Cardiac septum (tissue), 1 donor: Measurements from ENCODE around the gene IGFBP2. TPM values are rescaled to one million over a fixed set of nuclear protein-coding genes. Genes with fewer than 3 reads are reported as not detected.

Experiments used
- DNase-seq: peaks from one replicate; pipeline ENCODE4 v3.0.0-alpha.2; 2020; ENCODE audit warnings: low spot score
- intact Hi-C: fragments of 100-400 bp; cut with DNase I; formaldehyde crosslinking; loops from one replicate; pipeline ENCODE4 v1.14.0; 2022
- total RNA-seq: library from RNA; stranded (reverse); fragmentation: NEBNext Ultra II Directional; extraction: Animal tissue kit (Norgen Biotek cat#: 25700); gene quantifications from one replicate; pipeline ENCODE4 v1.2.1, GENCODE V29; 2021
- donor health status: DM: no; HTN: no; CAD: no.

IGFBP2 gene
- total RNA-seq, 1 donor from 2014 or later, result 785 TPM

DNA sequence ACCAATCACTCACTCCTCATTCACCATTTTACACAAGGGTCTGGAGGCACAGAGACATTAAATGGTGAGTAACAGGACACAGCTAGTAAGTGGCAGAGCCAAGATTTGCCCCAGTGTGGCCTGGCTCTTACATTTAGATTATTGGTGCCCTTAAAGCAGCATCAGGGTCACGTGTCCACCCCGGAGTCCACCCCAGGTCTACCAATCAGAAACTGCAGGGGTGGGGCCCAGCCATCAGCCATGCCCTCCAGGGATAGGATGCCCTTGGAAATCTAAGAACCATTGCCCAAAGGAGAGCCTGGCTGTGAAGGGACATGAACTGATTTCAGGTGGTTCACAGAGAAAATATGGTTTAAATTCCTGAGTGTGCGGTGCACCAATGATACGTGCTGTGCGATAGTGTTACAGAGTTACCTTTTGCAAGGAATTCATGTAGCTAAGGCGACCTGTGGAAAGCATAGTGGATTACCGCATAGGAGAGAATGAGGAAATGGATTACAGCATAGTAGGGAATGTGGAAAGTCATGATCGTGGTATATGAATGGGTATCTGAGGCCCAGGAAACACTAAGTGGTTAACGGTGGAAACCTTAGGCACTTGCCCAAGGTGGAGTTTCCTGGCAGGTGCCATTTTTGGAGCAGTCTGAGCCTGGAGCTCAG, 44.3 kb downstream of the IGFBP2 start:
- intact Hi-C loops, result no loop called here
- DNase-seq, result no peak

DNA sequence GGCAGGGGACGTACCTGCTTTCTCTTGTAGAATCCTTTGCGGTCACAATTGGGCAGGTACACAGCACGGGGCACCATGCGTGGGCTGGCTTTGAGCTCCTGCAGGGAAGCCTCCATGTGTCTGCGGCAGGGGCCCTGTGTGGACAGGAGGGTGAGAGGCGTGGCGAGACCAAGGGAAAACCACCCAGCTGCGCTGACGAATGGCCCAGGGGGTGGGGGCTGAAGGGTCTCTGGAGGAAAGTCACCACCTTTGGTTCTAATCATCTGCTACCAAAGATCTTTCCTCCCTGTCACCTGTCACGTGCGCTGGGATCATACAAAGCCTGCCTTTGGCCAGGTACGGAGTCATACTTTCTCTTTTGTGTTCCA, 44.9 kb downstream of the IGFBP2 start:
- intact Hi-C loops, result no loop called here
- no peak for DNase-seq

DNA sequence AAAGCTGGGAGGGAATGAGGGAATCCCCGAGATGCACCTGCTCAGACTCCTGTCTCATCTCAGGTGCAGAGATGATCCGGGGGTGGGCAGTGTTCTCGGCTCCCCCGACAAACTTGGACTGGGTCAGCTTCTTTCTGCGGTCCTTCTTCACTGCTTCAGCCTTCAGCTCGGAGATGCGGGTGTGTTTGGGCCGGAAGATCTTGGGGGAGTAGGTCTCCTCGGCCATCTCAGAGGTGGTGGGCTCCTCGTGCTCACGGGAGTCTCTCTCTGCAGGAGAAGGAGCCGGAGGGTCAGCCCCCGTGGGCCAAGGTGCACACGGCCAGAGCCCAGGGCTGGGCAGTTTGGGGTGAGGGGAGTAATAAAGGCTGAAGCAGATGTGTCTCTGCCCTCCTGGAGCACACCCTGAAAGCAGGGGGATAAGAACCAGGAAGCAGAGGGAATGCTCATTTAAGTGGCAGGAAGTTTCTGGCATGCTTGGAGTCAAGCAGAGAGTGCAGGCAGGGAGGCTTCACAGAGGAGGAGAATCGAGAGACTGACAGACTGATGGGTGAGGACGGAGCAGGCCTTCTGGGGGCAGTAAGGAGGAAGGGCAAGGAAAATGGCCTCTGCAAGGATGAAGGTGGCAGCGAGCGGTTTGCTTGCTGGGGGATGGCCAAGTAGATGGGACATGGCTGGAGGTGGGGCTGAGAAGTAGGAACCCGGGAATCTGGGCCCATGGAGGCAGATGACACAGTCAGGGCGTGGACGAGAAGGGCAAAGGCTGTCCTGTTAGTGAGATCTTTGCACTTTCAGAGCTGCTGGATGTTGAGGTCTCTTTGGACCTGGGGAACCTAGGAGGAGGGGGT, 45.8 kb downstream of the IGFBP2 start:
- no peak for DNase-seq
- intact Hi-C loops, result no loop called here

DNA sequence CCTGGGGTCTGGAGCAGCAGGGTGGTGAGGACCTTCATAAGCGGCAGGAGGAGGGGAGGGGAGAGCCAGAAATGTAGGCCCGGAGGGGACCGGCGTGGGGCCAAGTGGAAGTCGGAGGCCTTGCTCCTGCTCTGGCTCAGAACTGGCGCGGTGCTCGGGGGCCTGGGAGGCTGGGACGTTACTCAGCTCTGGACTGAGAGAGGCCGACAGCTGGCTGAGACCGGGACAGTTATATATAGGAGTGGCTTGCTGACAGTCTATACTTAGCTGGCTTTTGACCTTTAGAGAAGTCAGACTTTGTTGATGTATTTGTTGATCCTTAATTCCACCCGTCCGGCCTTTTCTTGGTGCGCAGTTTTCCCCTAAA, 46.4 kb downstream of the IGFBP2 start:
- peak; percentile 89 for DNase-seq
- intact Hi-C loops, result loop anchor here (5.0 to 10.0 kb wide), 2 partner anchors 488 to 705 kb away; no protein-coding TSS in a partner anchor

DNA sequence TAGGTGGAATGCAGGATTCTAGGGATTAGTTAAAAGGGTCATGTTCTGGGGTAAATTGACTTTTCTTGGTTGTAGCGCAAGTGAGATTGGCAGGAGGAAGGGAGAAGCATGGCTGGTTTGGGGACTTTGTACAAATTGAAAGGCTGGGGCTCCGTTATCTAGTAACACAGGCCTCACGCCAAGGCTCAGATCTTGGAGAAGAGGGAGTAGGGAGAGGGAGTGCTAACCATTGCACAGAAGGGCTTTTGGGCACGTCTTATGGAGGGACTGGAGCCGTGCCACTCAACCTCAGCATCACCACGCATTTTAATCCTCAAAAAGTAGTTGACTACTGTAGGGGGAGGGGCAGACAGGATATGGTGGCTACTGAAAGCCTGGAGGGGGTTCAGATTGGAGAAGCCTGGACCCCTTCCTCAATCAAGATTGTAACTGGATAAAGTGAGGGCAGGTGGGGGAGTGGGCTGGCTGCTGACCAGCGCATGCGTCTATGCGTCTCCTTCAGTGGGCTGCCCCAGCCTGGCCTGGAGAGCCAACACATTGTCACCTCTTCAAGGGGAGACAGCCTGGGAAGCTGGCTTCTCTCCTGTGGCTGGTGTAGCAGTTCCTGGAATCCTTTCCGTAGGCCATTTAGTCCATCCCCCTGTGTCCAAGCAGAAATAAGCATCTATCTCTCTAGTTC, 47.9 kb downstream of the IGFBP2 start:
- intact Hi-C loops, result loop anchor here (5.0 to 10.0 kb wide), 2 partner anchors 486 to 704 kb away; no protein-coding TSS in a partner anchor
- DNase-seq, result no peak

DNA sequence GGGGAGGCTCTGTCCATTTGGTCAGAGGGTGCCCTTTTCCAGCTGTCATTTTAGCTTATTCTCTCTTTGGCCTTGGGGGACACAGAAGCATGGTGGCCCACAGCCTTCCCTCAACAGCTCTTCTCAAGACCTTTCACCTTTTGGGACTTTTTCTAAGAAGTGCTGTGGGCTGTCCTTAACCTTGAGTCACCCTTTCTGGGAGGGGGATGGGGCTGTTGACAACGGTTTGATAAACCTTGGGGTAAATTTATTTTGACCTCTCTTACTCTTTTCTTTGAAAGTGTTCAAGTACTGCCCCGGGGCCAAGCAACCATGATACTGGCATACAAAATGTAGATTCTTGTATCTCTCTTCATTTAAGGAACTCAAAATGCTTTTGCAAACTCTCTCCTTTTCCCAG, 48.5 kb downstream of the IGFBP2 start:
- intact Hi-C loops, result loop anchor here (5.0 to 10.0 kb wide), 2 partner anchors 486 to 703 kb away; no protein-coding TSS in a partner anchor
- DNase-seq, result no peak

DNA sequence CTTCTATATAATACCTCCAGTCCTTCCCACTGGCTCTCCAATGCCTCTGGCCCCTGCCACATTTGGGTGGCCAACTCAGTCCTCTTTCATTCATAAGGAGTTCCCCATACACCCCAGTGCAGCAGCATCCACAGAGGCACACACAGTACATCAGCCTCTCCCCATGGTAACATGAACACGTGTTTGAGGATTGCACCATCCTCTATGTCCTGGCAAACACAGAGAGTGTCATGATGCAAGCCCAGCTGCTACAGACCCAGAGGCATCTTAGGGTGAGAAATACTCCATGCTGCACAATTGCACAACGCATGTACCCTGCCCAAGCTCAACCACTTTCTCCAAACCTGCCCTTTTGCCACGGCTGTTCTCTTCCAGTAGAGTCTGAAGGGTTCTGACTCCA, 50.6 kb downstream of the IGFBP2 start:
- intact Hi-C loops, result loop anchor here (1.0 to 10.0 kb wide), 3 partner anchors 483 to 826 kb away; no protein-coding TSS in a partner anchor
- no peak for DNase-seq

DNA sequence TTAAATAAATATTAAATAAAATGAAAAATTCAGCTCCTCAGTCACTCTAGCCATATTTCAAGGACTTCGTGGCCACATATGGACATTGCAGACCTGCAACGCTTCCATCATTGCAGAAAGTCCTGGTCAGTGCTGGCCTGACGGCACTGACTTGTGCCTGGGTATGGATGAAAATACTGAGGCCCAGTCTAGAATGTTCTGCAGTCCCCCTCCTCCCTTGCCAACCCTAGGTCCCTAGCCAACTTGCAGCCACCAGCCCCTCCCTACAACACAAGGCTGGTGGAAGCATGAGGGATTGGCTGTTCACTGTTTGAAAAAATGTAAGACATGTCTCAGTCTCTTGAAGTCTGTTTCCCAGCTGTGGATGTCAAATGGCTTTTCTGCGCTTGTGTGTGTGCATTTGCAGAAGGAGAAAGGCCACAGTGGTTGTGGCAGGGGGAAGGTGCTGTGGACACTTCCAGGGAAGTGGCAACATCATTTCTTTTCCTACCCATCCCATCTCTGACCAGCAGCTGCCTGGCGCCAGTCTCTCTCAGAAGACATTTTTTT, 52.2 kb downstream of the IGFBP2 start:
- intact Hi-C loops, result loop anchor here (10.0 kb wide), 1 partner anchor 699 kb away; no protein-coding TSS in a partner anchor
- DNase-seq, result peak; percentile 71

DNA sequence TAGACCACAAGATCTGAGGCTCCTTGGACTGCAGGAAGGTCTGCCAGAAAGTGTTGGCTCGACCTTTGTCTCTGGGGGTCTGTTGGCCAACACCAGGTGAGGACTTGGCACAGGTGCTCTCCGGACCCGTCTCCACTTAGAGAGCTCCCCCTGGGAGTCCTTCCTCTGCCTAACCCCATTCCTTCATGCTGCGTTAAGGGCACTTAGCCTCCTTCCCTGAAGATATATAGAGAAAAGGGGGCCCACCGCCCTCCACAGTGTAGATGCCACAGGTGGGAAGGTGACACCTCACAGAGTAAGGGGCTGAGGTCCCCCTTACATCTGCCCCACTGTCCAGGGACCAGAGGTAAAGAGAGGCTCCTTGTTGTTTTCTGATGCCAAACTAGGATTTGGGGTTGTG, 53.9 kb downstream of the IGFBP2 start:
- DNase-seq, result peak; percentile 70
- intact Hi-C loops, result loop anchor here (10.0 kb wide), 1 partner anchor 698 kb away; no protein-coding TSS in a partner anchor

DNA sequence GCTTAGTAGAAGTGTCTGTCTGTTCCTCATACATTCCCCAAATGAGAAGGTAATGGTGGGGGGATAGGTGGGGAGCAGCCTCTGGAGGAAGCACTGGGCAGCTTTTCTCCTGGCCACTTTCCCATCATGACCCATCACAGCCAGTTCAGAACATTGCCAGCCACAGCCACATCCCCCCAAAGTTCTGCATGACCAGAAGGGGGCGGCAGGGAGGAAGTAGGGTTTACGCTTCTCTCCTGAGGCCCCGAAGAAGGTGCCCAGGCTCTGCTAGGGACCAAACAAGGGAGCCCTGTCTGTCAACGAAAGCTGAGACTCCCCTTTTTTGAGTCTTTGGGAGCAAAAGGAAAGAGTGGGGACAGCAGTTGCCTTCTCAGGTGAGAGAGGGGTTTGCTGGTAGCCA, 54.4 kb downstream of the IGFBP2 start:
- DNase-seq, result peak; percentile 61
- intact Hi-C loops, result loop anchor here (10.0 kb wide), 1 partner anchor 697 kb away; no protein-coding TSS in a partner anchor

DNA sequence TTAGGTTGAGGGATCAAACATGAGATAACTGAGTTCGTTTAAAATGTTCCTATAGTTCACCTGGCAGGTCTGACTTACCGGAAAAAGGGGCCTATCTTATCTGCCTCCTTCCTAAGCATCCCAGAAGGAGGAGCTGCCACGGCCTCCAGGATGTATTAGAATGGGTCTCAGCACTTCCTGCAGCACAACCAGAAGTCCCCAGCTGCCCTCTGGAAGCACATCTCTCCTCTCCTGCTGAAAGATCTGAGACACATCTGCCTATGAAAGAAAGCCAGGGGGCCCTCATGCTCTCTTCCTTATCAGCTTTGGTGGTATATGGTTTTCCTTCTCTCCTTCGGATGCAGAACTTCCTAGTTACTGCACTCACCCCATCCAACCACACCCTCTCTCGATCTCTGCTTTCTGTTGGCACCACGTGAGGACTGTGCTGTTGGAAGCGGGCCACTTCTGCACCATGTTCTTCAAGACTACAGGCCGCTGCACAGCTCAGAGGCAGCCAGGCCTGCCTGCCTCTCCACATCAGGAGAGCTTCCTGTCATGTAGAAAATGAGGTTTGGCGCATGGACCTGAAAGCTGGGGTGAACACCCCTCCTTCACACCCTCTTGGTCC, 55.6 kb downstream of the IGFBP2 start:
- intact Hi-C loops, result loop anchor here (10.0 kb wide), 1 partner anchor 696 kb away; no protein-coding TSS in a partner anchor
- DNase-seq, result peak; percentile 76

DNA sequence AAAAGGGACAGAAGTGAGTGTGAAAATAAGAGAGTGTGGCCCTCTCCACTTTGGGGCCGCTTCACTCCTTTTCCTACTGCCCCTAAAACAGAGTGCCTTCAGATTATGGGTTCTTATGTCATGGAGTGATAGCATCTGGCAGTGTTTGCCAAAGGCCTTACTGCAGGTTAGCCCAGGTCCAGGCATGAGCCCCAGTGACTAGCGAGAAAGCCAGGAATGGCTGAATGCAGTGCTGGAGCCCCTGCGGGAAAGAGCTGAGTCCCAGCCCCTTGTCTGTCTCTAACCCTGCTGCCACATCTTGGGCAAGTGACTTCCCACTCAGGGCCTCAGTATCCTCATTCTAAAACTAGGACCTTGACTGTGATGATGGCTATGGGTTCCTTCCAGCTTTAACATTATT, 56.2 kb downstream of the IGFBP2 start:
- DNase-seq, result peak; percentile 66
- intact Hi-C loops, result loop anchor here (10.0 kb wide), 1 partner anchor 695 kb away; no protein-coding TSS in a partner anchor

DNA sequence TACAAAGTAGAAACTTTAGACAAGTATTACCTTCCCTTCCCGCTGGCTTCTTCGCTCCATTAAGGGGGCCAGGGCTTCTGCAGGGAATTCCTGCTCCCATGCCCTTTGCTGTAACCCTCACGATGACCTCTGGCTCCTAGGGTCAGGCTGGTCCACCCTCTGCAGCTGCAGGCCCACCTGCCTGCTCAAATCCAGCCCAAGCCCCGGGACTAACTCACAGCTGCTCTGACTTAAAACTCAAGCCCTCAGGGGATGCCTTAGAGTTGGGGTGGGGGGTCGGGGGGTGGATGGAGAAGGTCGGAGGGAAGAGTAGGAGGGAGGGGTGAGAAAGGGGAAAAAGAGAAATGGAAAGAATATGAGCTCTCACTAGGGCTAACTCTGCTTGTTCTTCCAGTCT, 57.2 kb downstream of the IGFBP2 start:
- DNase-seq, result peak; percentile 22
- intact Hi-C loops, result no loop called here

DNA sequence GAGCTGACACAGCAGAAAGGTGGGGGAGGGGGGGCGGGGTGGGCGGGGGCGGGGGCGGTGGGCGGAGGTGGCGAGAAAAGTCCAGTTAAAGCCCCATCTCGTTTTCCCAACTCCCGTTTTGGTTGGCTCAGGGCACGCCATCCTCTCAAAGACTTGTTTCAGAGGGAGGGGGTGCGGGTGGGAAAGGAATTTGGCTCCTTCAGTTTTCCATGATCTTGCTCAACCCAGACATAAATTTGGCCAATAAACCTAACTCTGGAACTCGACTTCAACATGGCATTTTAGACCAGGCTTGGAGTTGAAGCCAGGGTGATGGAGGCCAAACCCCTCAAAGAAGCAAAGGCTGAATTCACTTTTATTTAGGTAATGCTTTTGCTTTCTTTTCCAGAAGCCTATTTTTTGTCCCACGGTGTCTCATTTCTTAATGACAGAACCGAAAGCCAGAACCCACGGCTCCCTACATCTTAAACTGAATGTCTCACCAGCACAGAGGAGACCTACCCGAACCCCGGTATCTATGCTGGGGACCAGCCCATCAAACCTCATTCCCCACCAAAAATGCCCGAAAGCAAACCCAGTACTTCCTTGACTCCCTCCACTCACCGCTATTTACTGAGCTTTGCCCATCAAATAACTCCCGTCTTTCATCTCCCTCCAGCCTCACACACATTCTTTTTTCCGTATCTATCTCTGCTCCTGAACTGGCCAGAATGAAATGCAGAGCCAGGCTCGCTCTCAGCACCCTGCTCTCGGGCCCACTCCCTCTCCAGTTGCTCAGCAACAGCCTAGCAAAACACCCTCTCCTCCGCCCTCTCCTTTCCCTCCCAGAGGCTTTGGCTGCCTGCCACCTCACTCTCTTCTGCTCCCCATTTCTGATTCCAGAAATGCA, 57.9 kb downstream of the IGFBP2 start:
- intact Hi-C loops, result no loop called here
- peak; percentile 90 for DNase-seq

DNA sequence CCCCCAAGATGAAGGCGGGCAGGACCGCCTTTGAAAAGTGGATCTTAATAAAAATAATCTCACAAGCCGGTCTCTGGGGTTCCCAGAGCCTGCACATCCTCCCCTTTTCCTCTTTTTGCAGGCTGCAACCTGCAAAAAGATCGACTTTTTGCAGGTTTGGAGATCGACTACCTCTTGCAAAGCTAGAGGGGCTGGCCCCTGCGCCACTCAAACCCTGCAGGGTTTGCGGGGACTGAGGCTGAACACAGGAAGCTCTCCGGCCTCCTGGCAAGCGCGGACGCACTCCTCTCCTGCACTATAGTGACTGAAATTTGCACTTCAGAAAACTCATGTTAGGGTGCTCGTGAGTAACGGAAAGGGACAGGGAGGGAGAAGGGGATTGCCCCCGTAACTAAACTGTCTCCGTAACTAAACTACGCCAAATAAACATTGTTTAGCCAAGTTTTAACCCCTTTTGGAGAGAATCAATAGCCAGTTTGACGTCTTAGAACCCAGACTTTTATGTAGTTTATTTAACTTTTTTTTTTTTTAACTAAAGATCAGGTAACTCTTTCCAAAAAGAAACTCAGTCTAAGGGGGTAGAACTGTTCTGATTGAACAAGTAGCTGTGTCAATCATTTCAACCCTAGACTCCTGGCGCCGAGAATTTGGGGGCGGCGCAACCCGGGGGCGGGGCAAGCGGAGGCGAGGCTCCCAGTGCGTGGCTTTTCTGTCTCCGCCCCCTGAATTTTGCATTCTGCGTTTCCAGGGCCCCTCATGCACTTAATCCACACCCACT, 59.6 kb downstream of the IGFBP2 start:
- intact Hi-C loops, result no loop called here
- DNase-seq, result peak; percentile 88

DNA sequence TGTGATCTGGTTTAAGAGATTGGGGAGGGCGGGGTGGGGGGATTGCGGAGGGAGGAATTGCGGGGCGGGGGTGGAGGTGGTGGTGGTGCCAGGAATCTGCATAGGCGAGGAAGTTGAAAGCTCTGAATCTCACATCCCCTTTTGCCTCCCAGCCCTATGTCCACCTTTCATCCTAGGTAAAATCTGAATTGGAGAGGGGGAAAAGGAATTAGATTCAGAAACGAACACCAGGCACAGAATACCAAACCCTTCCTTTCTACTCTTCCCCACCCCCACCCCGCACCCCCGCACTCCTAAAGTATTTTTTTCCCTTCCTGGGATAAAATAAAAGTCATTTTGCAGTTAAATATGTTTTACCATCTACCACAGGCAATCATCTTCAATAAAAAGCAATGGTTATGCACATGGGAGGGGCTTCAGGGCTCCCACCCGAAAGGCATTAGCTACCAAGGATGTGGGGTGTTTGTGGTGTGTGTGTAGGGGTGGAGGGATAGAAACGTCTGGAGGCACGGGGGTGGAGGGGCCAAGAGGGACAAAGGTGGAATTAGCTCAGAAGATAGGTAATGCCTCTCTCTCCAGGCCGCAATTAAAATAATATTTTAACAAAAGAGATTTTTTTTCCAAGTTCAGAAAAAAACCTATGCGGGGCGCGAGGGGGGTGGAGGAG, 60.3 kb downstream of the IGFBP2 start:
- intact Hi-C loops, result no loop called here

More for the DNA sequence above, 60.3 kb downstream of the IGFBP2 start:
- peak; percentile 47 for DNase-seq
